ENCODE data around the gene OSCAR. TPM values are rescaled to one million over a fixed set of nuclear protein-coding genes. Genes with fewer than 3 reads are reported as not detected.

Gene OSCAR
- total RNA-seq, 3 donors from 2014 or later, result 0.66 to 2.4 (median 2.2) TPM

GRCh38 chr19:54128796-54129616 is 28.4 kb upstream of the OSCAR start:
- no peak for TF ChIP-seq POLR2A (IDR thresholded peaks at IDR 0.05)
- TF ChIP-seq POLR2AphosphoS5 (IDR thresholded peaks at IDR 0.05), result no peak
- no peak for TF ChIP-seq CTCF (IDR thresholded peaks at IDR 0.05)
- H3K9me3 ChIP-seq, result no peaks in the 10 kb centered on the region
- H3K27ac ChIP-seq, result no peak overlapping the region
- DNase-seq (ENCODE audit: low spot score in 2 of 2), result no peak
- H3K36me3 ChIP-seq, result peaks cover 9% of the 10 kb centered on the region
- H3K4me1 ChIP-seq, result no peaks in the 10 kb centered on the region
- no peaks in the 10 kb centered on the region for H3K27me3 ChIP-seq
- intact Hi-C loops (cut with DNase I; ENCODE audit: low total_unique reads), result no loop called here
- H3K4me3 ChIP-seq, result no peak overlapping the region

- no peaks in the 10 kb centered on the region for H3K9me3 ChIP-seq
- no peak for DNase-seq (ENCODE audit: low spot score in 2 of 2)
- H3K4me3 ChIP-seq, result no peak overlapping the region
- H3K36me3 ChIP-seq, result peaks cover 14% of the 10 kb centered on the region
- no peak overlapping the region for H3K27ac ChIP-seq
- no peaks in the 10 kb centered on the region for H3K4me1 ChIP-seq
- no peaks in the 10 kb centered on the region for H3K27me3 ChIP-seq
- intact Hi-C loops (cut with DNase I; ENCODE audit: low total_unique reads), result no loop called here
- TF ChIP-seq POLR2AphosphoS5 (IDR thresholded peaks at IDR 0.05) (no peak), CTCF (IDR thresholded peaks at IDR 0.05) (no peak), POLR2A (IDR thresholded peaks at IDR 0.05) (no peak)
Measured at GRCh38 chr19:54128441-54128725, 27.8 kb upstream of the OSCAR start.

GRCh38 chr19:54127688-54128440 is 27.3 kb upstream of the OSCAR start:
- no peak overlapping the region for H3K27ac ChIP-seq
- no peak overlapping the region for H3K4me3 ChIP-seq
- peaks cover 18% of the 10 kb centered on the region for H3K36me3 ChIP-seq
- no peaks in the 10 kb centered on the region for H3K9me3 ChIP-seq
- DNase-seq (ENCODE audit: low spot score in 2 of 2), result no peak
- TF ChIP-seq CTCF (IDR thresholded peaks at IDR 0.05) (no peak), POLR2AphosphoS5 (IDR thresholded peaks at IDR 0.05) (no peak), POLR2A (IDR thresholded peaks at IDR 0.05) (no peak)
- no peaks in the 10 kb centered on the region for H3K4me1 ChIP-seq
- no peaks in the 10 kb centered on the region for H3K27me3 ChIP-seq
- intact Hi-C loops (cut with DNase I; ENCODE audit: low total_unique reads), result no loop called here

- Histone ChIP-seq H3K36me3 (peaks cover 29% of the 10 kb centered on the region), H3K9me3 (no peaks in the 10 kb centered on the region), H3K4me3 (no peak overlapping the region), H3K27ac (no peak overlapping the region), H3K4me1 (no peaks in the 10 kb centered on the region), H3K27me3 (no peaks in the 10 kb centered on the region)
- no peak for DNase-seq (ENCODE audit: low spot score in 2 of 2)
- no peak for TF ChIP-seq CTCF (IDR thresholded peaks at IDR 0.05)
- no peak for TF ChIP-seq POLR2AphosphoS5 (IDR thresholded peaks at IDR 0.05)
- TF ChIP-seq POLR2A (IDR thresholded peaks at IDR 0.05), result no peak
- intact Hi-C loops (cut with DNase I; ENCODE audit: low total_unique reads), result no loop called here
Measured at GRCh38 chr19:54125713-54126112, 25.1 kb upstream of the OSCAR start.

- H3K4me3 ChIP-seq, result no peak overlapping the region
- no peaks in the 10 kb centered on the region for H3K4me1 ChIP-seq
- no peak for TF ChIP-seq CTCF (IDR thresholded peaks at IDR 0.05)
- TF ChIP-seq POLR2A (IDR thresholded peaks at IDR 0.05), result no peak
- TF ChIP-seq POLR2AphosphoS5 (IDR thresholded peaks at IDR 0.05), result no peak
- H3K9me3 ChIP-seq, result no peaks in the 10 kb centered on the region
- no peaks in the 10 kb centered on the region for H3K27me3 ChIP-seq
- H3K27ac ChIP-seq, result no peak overlapping the region
- H3K36me3 ChIP-seq, result peaks cover 29% of the 10 kb centered on the region
- no peak for DNase-seq (ENCODE audit: low spot score in 2 of 2)
- intact Hi-C loops (cut with DNase I; ENCODE audit: low total_unique reads), result no loop called here
Measured at GRCh38 chr19:54124393-54124792, 23.8 kb upstream of the OSCAR start.
